Activated naive CD8-positive, alpha-beta T cell treated with anti-CD3 and anti-CD28 coated beads, Interleukin-2, amount 10 ng/mL, durations not matched to agents 7 days and 5 days (primary cell): ENCODE measurements around the gene FAM149B1. TPM values are rescaled to one million over a fixed set of nuclear protein-coding genes. Genes with fewer than 3 reads are reported as not detected.

Source experiments
- ATAC-seq: fragments of 150-1000 bp; cut with Tn5 transposase; one replicate; pipeline ENCODE4 v1.10.0; 2021; ENCODE audit warnings: low read depth, moderate library complexity
- POLR2A ChIA-PET: fragments of 350-600 bp; sonication (Branson Sonifier 250); formaldehyde crosslinking; loops from one replicate; lab custom pipeline; 2021; ENCODE audit warnings: antibody characterized with exemption; lab: Charles Lee
- DNase-seq: peaks from one replicate; pipeline ENCODE4 v3.0.0; 2021
- H3K27ac Mint-ChIP-seq: one replicate; pipeline ENCODE4 v1.8.0; 2022; ENCODE audit warnings: mild to moderate bottlenecking, mixed read lengths
- H3K27me3 Mint-ChIP-seq: one replicate; pipeline ENCODE4 v1.8.0; 2022; ENCODE audit warnings: mild to moderate bottlenecking, moderate library complexity, mixed read lengths
- H3K36me3 Mint-ChIP-seq: one replicate; pipeline ENCODE4 v1.8.0; 2021; ENCODE audit warnings: mild to moderate bottlenecking, mixed read lengths
- H3K4me1 Mint-ChIP-seq: one replicate; pipeline ENCODE4 v1.8.0; 2021; ENCODE audit warnings: mixed read lengths
- H3K4me3 Mint-ChIP-seq: one replicate; pipeline ENCODE4 v1.8.0; 2022; ENCODE audit warnings: mild to moderate bottlenecking, moderate library complexity, mixed read lengths
- H3K9me3 Mint-ChIP-seq: one replicate; pipeline ENCODE4 v1.8.0; 2021; ENCODE audit warnings: mixed read lengths
- total RNA-seq, 2 experiments: library from RNA; stranded (reverse); gene quantifications; one replicate each; pipeline ENCODE4 v1.2.3, GENCODE V29; 2021

FAM149B1 gene
- total RNA-seq, 2 experiments from 2014 or later, result 15.6 to 18.4 TPM

DNA sequence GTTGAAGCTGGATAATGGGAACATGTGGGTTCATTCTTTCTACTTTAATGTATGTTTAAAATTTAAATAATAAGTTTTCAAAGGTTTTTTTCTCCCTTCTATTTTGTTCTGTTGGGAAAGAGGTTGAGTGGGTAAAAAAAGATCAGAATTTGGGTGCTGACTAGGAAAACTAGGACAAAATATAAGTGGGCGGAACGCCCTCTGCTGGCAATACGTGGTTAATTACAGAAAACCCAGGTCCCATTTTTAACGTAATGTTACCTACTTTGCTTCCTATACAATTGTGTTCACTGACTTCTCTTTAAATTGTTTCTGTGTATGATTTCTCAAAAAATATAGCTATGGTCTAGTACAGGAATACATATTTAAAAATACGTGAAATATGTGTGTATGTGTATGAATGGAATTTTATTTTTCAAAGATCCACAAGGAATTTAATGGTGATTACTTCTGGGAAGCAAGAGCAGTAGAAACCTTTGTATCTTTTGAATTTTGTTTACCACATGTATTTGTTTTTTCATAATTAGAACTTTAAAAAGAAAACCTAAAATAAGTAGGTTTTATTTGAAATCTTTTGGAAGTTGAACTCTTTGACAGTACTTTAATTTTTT, 8.8 kb upstream of the FAM149B1 start:
- Mint-ChIP-seq H3K4me1 (peaks cover 29% of the 10 kb centered on the region), H3K4me3 (no peak overlapping the region), H3K9me3 (no peaks in the 10 kb centered on the region), H3K27me3 (no peaks in the 10 kb centered on the region), H3K36me3 (peaks cover 24% of the 10 kb centered on the region), H3K27ac (no peak overlapping the region)
- DNase-seq (peak; percentile 47), ATAC-seq (no peak)
- POLR2A ChIA-PET, result interaction anchor here (0.7 to 1.5 kb wide), 3 partner anchors 62 to 627 kb away, joined by 3 to 5 read pairs (median 5); partner anchors contain the start of genes DNAJC9 and P4HA1

DNA sequence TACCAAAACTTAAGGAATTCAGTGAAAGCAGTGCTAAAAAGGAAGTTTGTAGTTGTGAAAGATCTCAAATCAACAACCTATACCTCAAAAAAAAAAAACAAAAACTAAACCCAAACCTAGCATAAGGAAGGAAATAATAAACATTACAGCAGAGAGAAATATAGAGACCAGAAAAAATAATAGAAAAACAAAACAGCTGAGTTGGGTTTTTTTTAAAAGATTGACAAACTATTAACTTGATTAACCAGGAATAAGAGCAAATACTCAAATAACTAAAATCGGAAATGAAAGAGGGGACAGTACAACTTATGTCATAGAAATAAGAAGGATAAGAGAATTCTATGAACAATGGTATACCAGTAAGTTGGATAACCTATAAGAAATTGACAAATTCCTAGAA, 6.8 kb upstream of the FAM149B1 start:
- Mint-ChIP-seq H3K4me3 (no peak overlapping the region), H3K36me3 (peaks cover 27% of the 10 kb centered on the region), H3K4me1 (peaks cover 35% of the 10 kb centered on the region), H3K27ac (no peak overlapping the region), H3K9me3 (no peaks in the 10 kb centered on the region), H3K27me3 (no peaks in the 10 kb centered on the region)
- DNase-seq (no peak), ATAC-seq (no peak)
- POLR2A ChIA-PET, result interaction anchor here (1.5 kb wide), 1 partner anchor 64 kb away, joined by 3 read pairs; the partner anchor contains the start of gene P4HA1

DNA sequence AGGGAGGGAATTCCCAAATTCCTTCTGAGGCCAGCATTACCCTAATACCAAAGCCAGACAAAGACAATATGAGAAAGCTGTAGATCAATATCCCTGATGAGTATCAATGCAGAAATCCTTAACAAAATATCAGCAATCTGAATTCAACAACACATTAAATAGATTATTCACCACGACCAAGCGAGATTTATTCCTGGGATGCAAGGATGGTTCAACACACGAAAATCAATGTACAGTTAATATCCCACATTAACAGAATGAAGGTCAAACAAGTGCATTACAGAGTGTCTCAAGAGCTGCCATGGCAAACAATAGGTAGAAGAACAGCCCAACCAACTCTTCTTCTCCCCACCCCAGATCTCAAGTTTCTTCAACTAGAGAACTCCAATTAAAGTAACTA, 6.3 kb upstream of the FAM149B1 start:
- Mint-ChIP-seq H3K27me3 (no peaks in the 10 kb centered on the region), H3K4me1 (peaks cover 40% of the 10 kb centered on the region)
- POLR2A ChIA-PET, result interaction anchor here (1.5 kb wide), 1 partner anchor 65 kb away, joined by 3 read pairs; the partner anchor contains the start of gene P4HA1

DNA sequence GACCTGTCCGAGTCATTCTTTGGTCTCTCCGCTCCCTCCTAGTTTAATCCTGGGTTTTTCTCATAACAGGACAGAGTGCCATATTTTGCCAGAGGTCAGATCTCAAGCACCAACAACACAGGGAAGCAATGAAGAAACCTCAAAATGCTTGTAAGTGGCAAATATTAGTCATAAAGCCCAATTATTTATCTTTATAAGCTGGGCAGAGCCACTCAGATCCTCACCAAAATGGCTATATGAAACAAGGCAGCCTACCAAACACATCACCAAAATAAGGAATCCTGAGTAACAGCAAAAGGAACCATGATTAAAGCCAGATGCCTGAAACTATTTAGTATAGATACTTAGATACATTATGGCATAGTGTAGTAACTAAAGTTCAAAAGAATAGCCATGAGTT, 4.8 kb upstream of the FAM149B1 start:
- DNase-seq, result no peak
- peaks cover 47% of the 10 kb centered on the region for H3K4me1 Mint-ChIP-seq
- H3K36me3 Mint-ChIP-seq, result peaks cover 30% of the 10 kb centered on the region
- POLR2A ChIA-PET, result interaction anchor here (0.5 to 1.1 kb wide), 2 partner anchors 33 to 67 kb away, joined by 3 read pairs; no protein-coding TSS in a partner anchor
- no peak overlapping the region for H3K27ac Mint-ChIP-seq
- no peaks in the 10 kb centered on the region for H3K27me3 Mint-ChIP-seq
- H3K4me3 Mint-ChIP-seq, result no peak overlapping the region
- no peak for ATAC-seq
- H3K9me3 Mint-ChIP-seq, result no peaks in the 10 kb centered on the region

More for the DNA sequence above, 6.3 kb upstream of the FAM149B1 start:
- Mint-ChIP-seq H3K4me3 (no peak overlapping the region), H3K27ac (no peak overlapping the region), H3K36me3 (peaks cover 28% of the 10 kb centered on the region), H3K9me3 (no peaks in the 10 kb centered on the region)
- DNase-seq (no peak), ATAC-seq (no peak)

DNA sequence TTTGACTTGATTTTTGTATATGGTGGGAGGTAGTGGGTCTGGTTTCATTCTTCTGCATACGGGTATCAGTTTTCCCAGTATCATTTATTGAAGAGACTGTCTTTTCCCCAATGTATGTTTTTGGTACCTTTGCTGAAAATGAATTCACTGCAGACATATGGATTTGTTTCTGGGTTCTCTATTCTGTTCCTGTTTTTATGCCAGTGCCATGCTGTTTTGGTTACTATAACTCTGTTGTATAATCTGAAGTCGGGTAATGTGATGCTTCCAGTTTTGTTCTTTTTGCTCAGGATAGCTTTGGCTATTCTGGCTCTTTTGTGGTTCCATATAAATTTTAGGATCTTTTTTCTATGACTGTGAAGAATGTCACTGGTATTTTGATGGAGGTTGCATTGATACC, 947 bp upstream of the FAM149B1 start:
- Mint-ChIP-seq H3K4me1 (peaks cover 33% of the 10 kb centered on the region), H3K36me3 (peaks cover 19% of the 10 kb centered on the region), H3K9me3 (no peaks in the 10 kb centered on the region), H3K27me3 (no peaks in the 10 kb centered on the region), H3K4me3 (peak overlapping the region; percentile 99), H3K27ac (peak overlapping the region; percentile 100)
- ATAC-seq (no peak), DNase-seq (no peak)
- POLR2A ChIA-PET, result interaction anchor here (0.6 to 1.8 kb wide), 2 partner anchors 71 to 1849 kb away, joined by 3 to 6 read pairs; no protein-coding TSS in a partner anchor

DNA sequence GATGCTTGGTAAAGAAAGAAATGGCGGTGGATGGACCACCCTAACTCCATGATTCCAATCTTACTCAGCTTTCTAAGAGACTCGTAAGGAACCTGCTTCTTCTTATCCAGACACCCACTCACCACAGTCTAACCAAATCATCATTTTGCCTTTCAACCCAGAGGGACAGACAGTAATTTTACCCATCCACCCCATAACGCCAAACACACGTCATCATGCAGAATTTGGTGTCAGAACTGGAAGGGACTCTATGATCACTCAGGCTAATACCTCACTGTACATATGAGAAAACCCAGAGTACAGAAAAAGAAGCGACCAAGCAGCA, 499 bp upstream of the FAM149B1 start:
- POLR2A ChIA-PET, result interaction anchor here (0.6 to 2.4 kb wide), 4 partner anchors 72 to 1849 kb away, joined by 3 to 13 read pairs (median 4); partner anchors contain the start of gene DNAJC9
- Mint-ChIP-seq H3K4me1 (peaks cover 30% of the 10 kb centered on the region), H3K27me3 (no peaks in the 10 kb centered on the region), H3K4me3 (peak overlapping the region; percentile 99), H3K36me3 (peaks cover 16% of the 10 kb centered on the region), H3K9me3 (no peaks in the 10 kb centered on the region), H3K27ac (peak overlapping the region; percentile 100)
- no peak for DNase-seq
- no peak for ATAC-seq

DNA sequence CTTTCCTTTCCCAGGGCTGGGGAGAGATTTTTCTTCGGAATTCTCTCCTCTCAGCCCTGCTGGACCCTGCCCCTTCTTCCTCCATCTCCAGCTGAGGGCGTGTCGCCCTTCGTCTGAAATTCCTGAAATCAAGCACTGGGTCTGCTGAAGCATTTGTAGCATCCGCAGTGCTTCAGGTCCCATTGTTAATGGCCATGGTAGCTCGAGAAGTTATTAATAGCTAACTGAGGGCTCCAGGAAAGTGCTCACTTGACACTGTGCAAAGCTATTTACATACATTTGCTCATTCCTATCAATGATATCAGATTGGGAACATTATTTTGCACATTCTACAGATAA, 515 bp downstream of the FAM149B1 start:
- POLR2A ChIA-PET, result interaction anchor here (0.6 to 2.4 kb wide), 13 partner anchors 9 to 789 kb away, joined by 3 to 13 read pairs (median 3); partner anchors contain the start of genes DNAJC9 and P4HA1
- H3K27me3 Mint-ChIP-seq, result no peaks in the 10 kb centered on the region
- peak overlapping the region; percentile 100 for H3K27ac Mint-ChIP-seq
- DNase-seq (no peak), ATAC-seq (peak; percentile 10)
- no peaks in the 10 kb centered on the region for H3K9me3 Mint-ChIP-seq
- H3K4me1 Mint-ChIP-seq, result peaks cover 27% of the 10 kb centered on the region
- H3K36me3 Mint-ChIP-seq, result peaks cover 14% of the 10 kb centered on the region
- H3K4me3 Mint-ChIP-seq, result peak overlapping the region; percentile 99

DNA sequence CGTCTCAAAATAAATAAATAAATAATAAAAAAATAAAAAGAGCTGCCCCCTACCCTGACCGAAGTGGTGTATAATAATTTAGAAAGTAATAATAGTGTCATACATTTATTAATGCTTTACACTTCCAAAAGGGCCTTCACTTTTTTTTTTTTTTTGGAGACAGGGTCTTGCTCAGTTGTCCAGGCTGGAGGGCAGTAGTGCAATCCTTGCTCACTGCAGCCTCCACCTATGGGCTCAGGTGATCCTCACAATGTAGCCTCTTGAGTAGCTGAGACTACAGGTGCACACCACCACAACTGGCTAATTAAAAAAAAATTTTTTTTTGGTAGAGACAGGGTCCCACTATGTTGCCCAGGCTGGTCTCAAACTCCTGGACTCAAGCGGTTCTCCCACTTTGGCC, 1.4 kb downstream of the FAM149B1 start:
- no peaks in the 10 kb centered on the region for H3K27me3 Mint-ChIP-seq
- peaks cover 11% of the 10 kb centered on the region for H3K36me3 Mint-ChIP-seq
- no peak for ATAC-seq
- peak overlapping the region; percentile 45 for H3K4me3 Mint-ChIP-seq
- no peak overlapping the region for H3K27ac Mint-ChIP-seq
- H3K4me1 Mint-ChIP-seq, result peaks cover 23% of the 10 kb centered on the region
- POLR2A ChIA-PET, result interaction anchor here (1.3 to 2.4 kb wide), 2 partner anchors 74 to 78 kb away, joined by 13 read pairs; partner anchors contain the start of gene DNAJC9
- DNase-seq, result no peak
- no peaks in the 10 kb centered on the region for H3K9me3 Mint-ChIP-seq

DNA sequence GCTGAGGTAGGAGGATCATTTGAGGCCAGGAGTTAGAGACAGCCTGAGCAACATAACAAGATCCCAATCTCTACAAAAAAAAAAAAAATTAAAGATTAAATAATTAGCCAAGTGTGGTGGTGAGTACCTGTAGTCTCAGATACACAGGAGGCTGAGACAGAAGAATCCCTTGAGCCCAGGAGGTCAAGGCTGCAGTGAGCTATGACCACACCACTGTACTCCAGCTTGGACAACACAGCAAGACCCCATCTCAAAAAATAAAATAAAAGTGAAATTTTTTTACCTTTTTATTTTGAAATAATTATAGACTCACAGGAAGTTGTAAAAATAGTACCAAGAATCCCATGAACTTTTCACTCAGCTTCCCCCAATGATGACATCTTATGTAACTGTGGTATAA, 4.9 kb downstream of the FAM149B1 start:
- no peak overlapping the region for H3K4me3 Mint-ChIP-seq
- peaks cover 6% of the 10 kb centered on the region for H3K36me3 Mint-ChIP-seq
- peaks cover 6% of the 10 kb centered on the region for H3K4me1 Mint-ChIP-seq
- H3K9me3 Mint-ChIP-seq, result no peaks in the 10 kb centered on the region
- ATAC-seq (no peak), DNase-seq (no peak)
- POLR2A ChIA-PET, result no interaction called here
- H3K27me3 Mint-ChIP-seq, result no peaks in the 10 kb centered on the region
- H3K27ac Mint-ChIP-seq, result no peak overlapping the region

DNA sequence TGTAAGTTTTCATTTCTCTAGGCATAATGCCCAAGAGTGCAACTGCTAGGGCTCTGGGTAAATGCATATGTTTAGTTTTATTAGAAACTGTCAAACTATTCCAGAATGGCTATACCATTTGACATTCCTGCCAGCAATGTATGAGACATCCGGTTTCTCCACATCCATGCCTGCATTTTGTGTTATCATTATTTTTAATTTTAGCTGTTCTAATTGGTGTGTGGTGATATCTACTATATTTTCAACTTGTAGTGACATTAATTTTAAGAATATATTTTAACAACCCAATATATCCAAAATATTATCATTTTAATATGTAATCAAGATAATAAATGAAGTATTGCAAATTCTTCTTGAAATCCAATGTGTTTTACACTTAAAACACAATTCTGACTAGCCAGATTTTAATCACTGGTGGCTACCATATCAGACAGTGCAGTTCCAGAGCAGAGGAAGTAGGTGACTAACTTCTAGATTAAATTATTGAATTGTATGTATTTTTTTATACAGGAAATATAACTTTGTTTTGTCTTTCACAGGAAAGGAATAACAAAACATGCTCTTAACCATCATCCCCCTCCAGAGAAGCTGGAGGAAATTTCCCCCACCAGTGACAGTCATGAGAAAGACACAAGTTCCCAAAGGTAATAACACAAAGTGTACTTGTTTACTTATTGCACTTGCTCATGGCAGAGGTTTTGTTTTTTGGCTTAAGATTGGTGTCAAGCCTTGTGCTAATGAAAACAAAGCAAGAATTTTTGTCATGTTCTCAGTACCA, 6.4 kb downstream of the FAM149B1 start:
- no peaks in the 10 kb centered on the region for H3K9me3 Mint-ChIP-seq
- no peak for ATAC-seq
- POLR2A ChIA-PET, result interaction anchor here (1.3 kb wide), 1 partner anchor 72 kb away, joined by 3 read pairs; the partner anchor contains the start of gene DNAJC9

DNA sequence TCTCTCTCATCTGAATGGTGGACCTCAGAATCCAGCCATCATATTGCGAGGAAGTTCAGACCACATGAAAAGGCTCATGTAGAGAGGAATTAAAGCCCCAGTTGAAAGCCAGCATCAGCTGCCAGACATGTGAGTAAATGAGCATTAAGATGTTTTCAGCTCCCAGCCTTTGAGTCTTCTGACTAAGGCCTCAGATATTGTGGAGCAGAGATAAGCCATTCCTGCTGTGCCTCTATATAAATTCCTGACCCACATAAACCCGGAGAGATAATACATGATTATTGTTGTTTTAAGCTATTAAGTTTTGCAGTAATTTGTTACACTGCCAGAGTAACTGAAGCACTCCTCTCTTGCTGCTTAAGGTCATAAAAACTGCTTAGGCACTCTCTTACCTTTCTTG, 14.6 kb downstream of the FAM149B1 start:
- ATAC-seq (no peak), DNase-seq (no peak)
- Mint-ChIP-seq H3K9me3 (peaks cover 3% of the 10 kb centered on the region), H3K27ac (no peak overlapping the region), H3K36me3 (peaks cover 20% of the 10 kb centered on the region), H3K4me3 (no peak overlapping the region), H3K4me1 (no peaks in the 10 kb centered on the region), H3K27me3 (no peaks in the 10 kb centered on the region)
- POLR2A ChIA-PET, result no interaction called here

More for the DNA sequence above, 6.4 kb downstream of the FAM149B1 start:
- Mint-ChIP-seq H3K27ac (no peak overlapping the region), H3K27me3 (no peaks in the 10 kb centered on the region), H3K4me3 (no peak overlapping the region), H3K4me1 (peaks cover 2% of the 10 kb centered on the region), H3K36me3 (peaks cover 5% of the 10 kb centered on the region)
- DNase-seq, result no peak

DNA sequence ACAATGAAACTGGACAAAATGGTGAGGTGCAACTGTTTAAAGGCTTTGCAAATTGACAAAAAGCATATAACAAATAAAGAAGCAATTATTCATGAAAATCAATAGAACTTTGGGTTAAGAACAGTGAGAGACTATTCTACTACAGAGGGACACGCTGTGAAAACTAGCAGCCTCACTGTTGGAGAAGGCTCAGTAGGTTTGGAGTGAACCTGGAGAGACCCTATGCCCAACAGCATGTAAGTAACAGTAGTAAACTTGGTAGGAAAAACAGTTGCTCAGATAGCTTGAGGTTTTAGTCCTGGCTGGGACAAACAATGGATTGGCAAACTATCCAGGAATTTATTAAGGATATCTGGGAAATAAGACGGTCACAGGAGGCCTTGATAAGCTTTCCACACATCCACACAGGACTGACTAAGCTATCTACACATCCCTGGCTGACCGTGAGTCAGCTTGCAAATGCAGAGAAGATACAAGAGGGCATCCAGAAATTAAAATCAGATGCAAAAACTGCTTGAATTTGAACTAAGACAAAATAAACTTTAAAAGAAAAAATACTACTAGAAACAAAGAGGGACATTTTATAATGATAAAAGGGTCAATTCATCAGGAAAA, 15.9 kb downstream of the FAM149B1 start:
- DNase-seq, result no peak
- Mint-ChIP-seq H3K27ac (no peak overlapping the region), H3K4me3 (no peak overlapping the region), H3K4me1 (no peaks in the 10 kb centered on the region), H3K9me3 (peaks cover 3% of the 10 kb centered on the region), H3K27me3 (no peaks in the 10 kb centered on the region), H3K36me3 (peaks cover 20% of the 10 kb centered on the region)
- ATAC-seq, result no peak
- POLR2A ChIA-PET, result no interaction called here

DNA sequence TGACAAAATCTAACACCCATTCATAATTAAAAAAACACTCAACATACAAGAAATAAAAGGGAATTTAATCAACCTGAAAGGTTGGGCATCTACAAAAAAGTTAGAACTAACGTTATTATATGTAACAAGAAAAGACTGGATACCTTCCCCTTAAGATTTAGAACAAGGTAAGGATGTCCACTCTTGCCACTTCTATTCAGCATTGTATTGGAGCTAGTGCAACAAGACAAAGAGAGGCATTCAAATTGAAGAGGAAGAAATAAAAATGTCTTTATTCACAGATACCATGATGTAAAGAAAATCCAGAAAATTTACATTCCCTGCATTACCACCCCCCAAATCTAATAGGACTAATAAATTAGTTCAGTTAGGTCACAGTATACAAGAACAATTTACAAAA, 18.3 kb downstream of the FAM149B1 start:
- DNase-seq (no peak), ATAC-seq (no peak)
- H3K9me3 Mint-ChIP-seq, result peaks cover 3% of the 10 kb centered on the region
- H3K27me3 Mint-ChIP-seq, result no peaks in the 10 kb centered on the region
- POLR2A ChIA-PET, result no interaction called here
- H3K36me3 Mint-ChIP-seq, result peaks cover 13% of the 10 kb centered on the region
- no peaks in the 10 kb centered on the region for H3K4me1 Mint-ChIP-seq
- no peak overlapping the region for H3K4me3 Mint-ChIP-seq
- no peak overlapping the region for H3K27ac Mint-ChIP-seq
